NCI-H345 treated with DMSO at 0.1 percent for 48 hours (cell line): ENCODE results near the gene GNB1L.

ENCODE experiments used
- DNase-seq: peaks from one replicate; lab custom pipeline; 2025; ENCODE audit not compliant: unreplicated experiment; lab: John Stamatoyannopoulos, UW

Gene GNB1L

GRCh38 chr22:19740586-19740985 is 114.1 kb downstream of the GNB1L start:
- DNase-seq, result no peak

DNA sequence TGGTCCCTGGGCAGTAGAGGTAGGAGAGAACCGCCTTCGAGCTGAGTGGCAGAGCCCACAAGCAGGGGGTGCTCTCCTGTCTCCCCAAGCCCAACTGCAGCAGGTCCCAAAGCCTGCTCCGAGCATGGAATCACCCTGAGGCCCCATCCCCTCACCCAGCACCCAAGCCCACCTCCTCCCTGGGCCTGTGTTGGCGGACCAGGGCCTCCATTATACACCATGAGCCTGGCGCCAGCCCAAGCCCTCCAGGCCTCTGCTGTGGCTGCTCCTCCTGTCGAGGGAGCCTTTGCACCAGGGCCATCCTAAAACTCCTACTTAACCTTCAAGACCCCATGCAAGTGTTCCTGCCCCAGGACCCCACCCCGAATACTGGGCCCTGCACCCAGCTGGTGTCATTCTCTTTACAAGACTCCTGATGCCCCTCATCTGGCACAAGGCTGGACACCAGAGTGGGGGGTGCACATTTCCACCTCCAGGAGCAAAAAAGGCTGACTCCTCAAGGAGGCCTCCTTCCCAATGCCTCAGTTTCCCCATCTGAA is 114.7 kb downstream of the GNB1L start:
- no peak for DNase-seq

GRCh38 chr22:19739448-19739895 is 115.2 kb downstream of the GNB1L start:
- no peak for DNase-seq

GRCh38 chr22:19738664-19739447 is 115.8 kb downstream of the GNB1L start:
- DNase-seq, result no peak

GRCh38 chr22:19737846-19738663 is 116.6 kb downstream of the GNB1L start:
- DNase-seq, result no peak

- DNase-seq, result no peak
Measured at GRCh38 chr22:19735665-19736510, 118.8 kb downstream of the GNB1L start.

GRCh38 chr22:19734837-19735382 is 119.8 kb downstream of the GNB1L start:
- no peak for DNase-seq

DNA sequence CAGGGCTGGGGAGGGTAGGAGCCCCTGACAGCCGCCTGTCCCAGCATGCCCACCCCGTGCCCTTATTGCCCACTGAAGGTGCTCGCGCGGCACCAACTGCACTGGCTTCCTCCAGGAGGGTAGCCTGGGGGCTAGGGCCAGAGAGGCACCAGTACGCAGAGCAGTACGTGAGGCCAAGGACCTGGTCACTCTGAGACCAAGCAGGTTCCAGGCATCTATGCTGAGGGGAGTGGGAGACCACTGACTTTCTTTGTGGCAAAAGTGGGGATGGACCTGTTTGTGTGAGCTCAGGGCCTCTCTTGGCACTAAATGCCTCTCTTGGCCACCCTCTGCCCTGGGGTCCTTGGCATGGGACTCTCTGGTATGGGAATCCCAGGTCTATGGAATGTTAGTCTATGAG is 120.5 kb downstream of the GNB1L start:
- no peak for DNase-seq

DNA sequence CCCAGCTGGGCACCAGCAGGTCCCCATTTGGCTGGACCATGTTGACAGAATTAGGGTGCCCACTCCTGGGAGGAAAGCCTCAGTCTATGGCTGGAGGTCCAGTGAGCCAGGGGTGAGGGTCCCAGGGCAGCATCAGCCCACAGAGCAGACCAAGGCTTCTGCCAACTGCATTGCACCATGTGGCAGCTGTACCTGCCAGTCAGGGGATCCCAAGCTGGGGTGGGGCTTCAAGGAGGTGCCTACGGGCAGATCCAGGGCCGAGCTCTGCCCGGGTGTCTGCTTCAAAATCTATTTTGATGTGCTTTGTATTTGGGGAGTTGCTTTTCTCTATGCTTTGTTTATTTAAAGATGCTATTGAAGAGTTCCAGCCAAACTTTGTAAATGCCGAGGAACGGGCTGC is 120.9 kb downstream of the GNB1L start:
- DNase-seq, result no peak
